Cortex of kidney (tissue), 1 donor: ENCODE measurements around the gene CCDC88C.
"Not testable (repeated sequence)": the region's sequence is repeated elsewhere in the genome, so short reads cannot be mapped to it uniquely, and the experiment has no call there.

Experiments
- DNase-seq: peaks from one replicate; lab custom pipeline; 2025; lab: John Stamatoyannopoulos, UW

CCDC88C gene

DNA sequence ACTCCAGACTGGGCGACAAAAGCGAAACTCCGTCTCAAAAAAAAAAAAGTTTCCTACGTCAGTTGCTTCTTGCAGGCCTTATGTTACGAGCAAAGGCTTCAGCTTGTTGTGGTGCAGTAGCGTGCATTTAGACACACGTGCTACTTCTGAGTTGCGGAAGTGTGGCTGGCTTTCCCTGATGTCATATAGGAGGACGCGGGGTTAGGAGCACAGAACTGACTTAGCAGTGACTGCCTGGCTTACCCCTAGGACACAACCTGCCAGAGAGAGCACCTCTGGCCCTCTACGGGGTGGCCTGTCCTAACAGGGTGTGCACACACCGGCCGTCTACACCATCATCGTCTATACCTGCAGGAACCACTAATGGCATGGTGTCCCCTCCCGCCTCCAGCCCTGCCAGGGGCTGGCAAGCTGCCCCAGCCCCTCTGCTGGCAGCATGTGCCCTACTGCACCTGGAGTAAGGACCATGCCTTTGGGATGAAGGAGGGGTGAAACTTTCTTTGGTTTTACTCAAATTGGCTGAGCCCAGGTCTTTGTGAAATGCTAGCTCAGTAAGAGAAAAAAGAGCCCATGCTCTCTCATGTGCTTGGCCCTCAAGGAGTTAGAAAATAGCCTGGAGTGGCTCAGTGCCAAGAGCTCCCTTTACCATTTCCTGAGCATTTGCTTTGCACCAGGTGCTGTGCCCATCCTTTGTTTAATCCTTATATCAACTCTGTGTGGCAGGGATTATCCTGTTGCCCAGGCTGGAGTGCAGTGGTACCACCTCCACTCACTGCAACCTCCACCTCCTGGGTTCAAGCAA is 171.4 kb downstream of the CCDC88C start:
- no peak for DNase-seq

DNA sequence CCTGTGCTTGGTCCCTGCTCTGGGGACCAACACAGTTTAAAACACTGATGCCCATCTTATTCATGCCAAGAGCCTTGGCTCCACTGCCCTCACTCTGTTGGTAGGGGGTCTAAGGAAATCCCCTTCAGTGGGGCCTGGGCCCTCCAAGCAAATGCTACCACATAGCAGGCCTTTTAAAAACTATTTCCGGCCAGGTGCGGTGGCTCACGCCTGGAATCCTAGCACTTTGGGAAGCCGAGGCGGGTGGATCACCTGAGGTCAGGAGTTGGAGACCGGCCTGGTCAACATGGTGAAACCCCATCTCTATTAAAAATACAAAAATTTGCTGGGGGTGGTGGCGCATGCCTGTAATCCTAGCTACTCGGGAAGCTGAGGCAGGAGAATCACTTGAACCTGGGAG is 172.0 kb downstream of the CCDC88C start:
- not testable (repeated sequence) for DNase-seq

DNA sequence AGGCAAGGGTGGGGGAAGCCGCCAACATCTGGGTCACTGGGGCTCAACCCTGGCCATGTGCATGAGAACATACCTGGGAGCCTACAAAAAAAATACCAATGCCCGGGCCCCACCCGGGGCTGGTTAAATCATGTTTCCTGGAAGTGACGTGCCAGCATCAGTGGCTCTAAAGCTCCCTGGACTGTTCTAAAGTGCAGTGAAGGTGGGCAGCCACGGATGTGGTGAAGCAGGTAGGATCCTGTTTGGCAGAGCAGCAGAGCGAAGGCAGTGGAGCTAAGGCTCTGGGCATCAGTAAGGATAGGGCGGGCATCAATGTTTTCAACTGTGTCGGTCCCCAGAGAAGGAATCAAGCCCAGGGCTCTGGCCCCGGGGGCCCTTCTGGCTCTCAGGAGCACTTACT is 172.6 kb downstream of the CCDC88C start:
- no peak for DNase-seq

DNA sequence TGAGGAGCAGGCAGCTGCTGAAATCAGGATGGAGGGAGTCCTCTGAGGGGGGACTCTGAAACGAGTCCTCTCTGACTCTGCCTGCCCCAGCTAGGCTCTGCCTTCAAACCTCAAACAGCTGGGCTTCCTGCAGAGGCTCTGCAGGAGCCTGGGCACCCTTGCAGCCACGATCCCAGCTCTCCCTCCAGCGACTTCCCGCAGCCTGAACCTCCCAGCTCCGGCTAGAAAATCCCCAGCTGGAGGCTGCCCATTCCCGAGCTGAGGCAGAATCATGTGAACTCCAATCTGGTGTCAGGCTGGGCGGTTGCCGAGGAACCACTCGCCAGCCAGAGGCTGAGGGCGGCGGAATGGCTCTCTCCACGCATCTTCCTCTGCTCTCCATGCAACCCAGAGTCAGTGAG is 173.1 kb downstream of the CCDC88C start, which contains the start of gene GPR68:
Gene GPR68, minus strand, starts transcription at position 204 of the 401 bp plus-strand sequence. CDS start 9,654 bp downstream, outside the sequence.
- DNase-seq: no peak

DNA sequence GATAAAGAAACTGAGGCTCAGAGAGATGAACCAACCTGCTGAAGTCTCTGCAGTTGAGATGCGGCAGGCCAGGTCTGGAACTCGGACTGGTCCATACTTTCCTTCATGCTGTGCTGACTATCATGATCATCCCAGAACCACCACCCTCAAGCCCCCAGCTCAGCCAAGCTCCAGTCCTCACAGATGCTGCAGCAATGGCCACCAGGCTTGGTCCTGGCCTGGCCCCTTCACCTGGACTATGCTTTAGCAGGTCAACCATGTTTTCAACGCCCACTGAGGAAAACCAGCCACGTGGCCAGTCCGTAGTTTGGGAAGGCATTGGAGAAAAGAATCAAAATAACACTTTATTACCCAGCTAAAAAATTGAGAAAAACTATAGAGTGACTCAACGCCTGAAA is 174.5 kb downstream of the CCDC88C start:
- no peak for DNase-seq

DNA sequence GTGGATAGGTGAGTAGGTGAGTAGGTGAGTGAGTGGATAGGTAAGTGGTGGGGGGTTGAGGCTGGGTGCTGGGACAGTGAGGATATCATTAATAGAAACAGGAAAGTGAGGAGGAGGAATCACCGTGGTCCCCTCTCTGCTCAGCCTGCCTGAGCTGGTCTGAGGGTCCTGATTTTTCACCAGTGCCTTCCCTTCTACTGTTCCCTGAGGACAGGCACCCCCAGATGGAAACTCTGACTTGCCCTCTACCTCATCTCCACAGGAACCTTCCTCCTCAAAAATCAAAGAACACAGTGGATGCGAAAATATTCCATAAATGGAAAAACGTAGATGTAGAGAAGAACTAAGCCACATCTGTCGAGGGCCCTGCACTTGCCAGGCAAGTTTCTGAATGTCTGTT is 175.0 kb downstream of the CCDC88C start:
- no peak for DNase-seq

DNA sequence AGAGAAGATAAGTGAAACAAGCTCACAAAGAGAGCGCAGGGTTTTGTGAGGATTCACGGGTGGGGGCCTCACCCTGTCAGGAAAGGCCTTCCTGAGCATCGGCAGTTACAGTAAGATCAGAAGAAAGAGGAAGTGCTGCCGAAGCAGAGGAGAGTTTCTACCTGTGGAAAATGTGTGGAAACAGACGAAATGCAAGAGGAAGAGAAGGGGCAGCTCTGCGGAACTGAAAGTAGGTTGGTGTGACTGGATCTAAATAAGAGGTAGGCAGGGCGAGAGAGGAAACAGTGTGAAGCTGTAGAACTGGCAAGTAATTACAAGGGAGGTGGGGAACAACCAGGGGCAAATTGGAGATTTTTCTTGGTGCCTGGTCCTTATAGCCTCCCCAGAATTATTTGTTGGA is 175.8 kb downstream of the CCDC88C start:
- DNase-seq: no peak

DNA sequence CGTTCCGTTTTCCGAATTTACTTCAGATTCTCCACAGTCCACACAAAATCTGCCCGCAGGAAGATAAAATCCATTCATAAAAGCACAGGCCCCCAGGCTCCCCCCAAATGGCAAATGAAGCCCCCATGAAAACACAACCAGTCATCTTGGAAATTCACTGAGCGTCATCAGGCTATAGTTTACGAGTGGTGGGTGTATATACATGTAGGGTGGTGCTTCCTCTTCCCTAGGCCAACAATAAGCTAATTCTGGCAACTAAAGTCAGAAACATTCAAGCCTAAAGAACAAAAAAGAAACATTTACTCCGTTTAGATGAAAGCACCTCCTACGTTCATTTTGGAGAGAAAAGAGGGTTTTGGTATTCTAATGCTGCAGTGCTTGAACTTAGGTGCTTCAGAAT is 179.0 kb downstream of the CCDC88C start:
- DNase-seq: no peak

DNA sequence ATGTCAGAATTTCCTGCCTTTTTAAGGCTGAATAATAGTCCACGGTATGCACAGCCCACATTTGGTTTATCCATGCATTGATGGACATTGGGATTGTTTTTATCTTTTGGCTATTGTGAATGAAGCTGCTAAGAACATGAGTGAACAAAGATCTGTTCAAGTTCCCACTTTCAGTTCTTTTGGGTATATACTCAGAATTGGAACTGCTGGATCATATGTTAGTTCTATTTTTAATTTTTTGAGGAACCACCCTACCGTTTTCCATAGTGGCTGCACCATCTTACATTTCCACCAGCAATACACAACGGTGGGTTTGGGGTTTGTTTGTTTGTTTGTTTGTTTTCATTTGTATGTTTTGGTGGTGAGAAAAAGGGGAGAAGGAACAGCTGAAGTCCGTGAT is 179.5 kb downstream of the CCDC88C start:
- DNase-seq: no peak

DNA sequence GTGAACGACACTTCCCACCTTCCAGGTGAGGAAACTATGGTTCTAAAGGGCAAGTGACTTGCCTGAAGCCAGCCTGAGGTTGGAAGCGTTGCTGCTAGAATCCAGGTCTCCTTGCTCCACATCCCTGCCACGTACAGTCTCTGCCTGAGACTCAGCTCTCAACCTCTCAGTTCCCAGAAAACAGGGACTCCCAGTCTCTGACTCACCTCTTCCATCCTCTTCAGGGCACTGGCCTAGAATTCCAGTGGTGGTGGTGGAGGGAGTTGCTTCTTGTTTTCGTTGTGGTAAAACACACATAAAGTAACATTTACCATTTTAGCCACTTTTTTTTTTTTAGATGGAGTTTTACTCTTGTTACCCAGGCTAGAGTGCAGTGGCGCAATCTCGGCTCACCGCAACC is 180.4 kb downstream of the CCDC88C start:
- DNase-seq: no peak

DNA sequence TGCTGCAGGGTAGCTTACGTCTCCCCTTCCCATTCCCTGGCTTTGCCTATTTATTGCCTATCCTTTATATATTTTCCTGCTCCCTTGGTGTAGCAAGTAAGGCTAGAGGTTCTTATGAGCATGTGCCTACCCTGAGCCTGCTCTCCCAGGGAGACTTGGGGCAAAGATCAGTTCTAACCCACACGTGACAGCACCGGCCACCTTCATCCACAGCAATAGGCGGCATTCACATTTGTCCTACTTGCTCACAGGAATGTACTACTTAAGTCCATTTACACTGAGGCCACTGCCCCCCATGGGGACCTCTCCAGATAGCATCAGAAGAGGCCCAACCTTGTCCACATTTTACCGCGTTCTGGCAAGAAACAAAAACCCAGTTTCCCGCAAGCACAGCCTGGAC is 181.8 kb downstream of the CCDC88C start:
- no peak for DNase-seq

DNA sequence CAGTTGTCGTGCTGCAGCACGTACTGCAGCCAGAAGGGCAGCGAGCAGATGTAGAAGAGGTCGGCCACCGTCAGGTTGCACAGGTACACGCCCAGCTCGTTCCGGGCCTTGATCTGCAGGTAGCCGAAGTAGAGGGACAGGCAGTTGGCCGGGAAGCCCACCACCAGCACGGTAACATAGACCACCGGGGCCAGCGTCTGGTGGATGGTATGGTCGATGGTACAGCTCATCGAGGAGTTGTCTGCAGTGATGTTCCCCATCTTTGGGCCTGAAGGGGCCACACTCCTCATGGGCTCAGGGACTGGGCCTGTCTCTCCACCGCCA is 182.9 kb downstream of the CCDC88C start:
- no peak for DNase-seq

DNA sequence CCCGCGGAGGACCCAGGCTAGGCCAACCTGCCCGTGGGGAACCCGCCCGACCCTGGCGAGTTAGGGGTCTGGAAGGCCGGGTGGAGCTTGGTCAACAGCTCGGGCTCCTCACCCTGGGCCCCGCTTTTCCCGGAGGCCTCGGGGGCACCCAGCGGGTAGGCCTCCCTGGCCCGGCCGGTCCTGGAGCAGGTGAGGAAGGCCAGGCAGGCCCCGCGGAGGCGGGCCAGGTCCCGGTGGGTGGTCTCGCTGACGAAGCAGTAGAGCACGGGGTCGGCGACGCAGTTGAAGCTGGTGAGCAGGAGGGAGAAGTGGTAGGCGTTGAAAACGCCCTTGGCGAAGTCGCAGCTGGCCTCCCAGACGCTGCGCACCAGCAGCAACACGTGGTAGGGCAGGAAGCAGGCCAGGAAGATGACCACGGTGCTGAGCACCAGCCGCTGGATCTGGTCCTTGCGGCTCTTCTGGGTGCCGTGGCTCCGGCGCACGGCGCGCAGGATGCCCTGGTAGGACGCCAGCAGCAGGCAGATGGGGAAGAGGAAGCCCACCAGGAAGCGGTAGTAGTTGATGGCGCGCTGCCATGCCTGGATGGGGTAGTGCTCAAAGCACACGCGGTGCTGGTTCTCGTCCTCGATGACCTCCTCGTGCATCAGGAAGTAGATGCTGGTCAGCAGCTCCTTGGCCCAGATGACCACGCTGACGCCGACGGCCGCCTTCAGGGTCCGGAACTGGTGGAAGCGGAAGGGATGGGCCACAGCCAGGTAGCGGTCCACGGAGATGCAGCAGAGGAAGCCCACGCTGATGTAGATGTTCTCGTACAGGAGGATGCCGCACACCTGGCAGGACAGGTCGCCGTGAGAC is 183.5 kb downstream of the CCDC88C start:
- no peak for DNase-seq

DNA sequence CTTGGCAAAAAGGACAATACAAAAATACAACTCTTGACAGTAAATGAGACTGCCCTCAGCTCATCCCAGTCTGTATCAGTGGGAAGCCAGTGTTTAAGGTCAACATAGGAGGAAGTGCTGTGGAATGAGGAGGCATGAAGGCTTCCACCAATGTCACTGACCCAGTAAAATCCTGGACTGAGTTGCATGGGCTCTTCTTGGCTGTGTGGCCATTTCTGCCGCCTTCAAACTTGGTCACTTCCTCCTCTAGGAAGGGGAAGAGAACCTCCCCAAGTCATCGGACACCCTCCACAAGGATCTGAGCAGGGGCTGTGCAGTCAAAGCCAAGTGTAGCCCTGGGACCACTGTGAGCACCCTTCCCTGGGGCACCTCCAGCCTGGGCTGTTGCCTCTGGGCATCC is 185.0 kb downstream of the CCDC88C start:
- DNase-seq: no peak

DNA sequence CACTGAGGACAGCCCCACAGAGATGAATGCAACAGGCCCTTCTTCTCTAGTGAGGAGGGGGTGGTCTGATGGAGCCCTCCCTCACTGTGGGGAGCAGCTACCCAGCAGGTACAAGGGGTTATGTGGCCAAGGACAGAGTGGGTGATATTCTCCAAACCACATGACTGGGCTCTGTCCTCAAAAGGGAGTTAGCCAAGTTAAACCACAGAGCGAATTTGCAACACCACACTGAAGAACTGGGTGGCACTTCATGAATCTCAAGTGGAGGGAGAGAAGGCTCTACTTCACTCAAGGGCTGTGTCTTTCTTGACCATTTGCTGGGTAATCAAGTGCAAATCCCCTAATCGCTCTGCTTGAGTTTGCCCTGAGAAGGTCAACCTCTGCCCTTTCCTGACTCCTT is 185.6 kb downstream of the CCDC88C start:
- no peak for DNase-seq

DNA sequence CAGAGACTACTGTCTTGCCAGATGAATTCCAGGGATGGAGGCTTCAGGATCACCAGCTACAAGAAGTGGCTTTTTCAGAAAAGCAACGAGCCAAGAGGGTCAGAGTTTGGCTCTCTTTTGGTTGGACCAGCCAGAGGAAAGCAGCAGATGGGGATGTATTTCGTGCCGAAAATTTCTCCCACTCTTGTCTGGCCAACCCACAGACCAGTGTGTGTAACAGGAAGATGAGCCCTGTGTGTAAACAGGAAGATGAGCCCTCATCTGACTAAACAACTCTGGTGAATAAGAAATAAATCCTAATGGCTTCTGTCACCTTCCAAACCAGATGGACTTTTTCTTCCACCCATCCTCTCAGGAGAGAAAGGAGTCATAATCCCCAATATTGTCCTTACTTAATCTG is 186.2 kb downstream of the CCDC88C start:
- no peak for DNase-seq

DNA sequence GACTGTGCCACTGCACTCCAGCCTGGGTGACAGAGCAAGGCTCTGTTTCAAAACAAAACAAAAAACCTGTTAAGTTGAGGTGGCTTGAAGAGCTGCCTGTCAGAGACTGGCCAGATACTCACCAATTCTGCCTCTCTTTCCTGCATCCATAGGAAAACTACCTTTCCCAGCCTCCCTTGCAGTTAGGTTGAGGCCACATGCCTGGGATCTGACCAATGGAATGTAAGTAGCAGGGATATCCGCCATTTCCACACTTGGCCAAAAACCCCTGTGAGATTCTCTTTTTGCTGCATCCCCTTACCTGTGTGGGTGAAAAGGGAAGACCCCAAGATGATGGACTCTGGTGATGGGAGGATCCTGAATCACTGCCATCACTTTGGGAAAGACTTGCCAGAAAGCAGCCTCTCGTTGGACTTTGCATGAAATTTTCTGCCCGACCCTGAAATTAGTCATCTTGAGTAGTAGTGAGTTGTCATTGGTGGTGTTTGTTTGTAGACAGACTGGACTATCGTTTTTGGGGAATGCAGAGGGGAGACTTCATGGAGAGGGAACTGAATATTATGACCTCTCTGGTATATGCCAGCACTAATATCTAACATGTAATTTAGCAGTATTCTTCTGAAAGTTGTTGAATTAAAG is 187.1 kb downstream of the CCDC88C start:
- no peak for DNase-seq

DNA sequence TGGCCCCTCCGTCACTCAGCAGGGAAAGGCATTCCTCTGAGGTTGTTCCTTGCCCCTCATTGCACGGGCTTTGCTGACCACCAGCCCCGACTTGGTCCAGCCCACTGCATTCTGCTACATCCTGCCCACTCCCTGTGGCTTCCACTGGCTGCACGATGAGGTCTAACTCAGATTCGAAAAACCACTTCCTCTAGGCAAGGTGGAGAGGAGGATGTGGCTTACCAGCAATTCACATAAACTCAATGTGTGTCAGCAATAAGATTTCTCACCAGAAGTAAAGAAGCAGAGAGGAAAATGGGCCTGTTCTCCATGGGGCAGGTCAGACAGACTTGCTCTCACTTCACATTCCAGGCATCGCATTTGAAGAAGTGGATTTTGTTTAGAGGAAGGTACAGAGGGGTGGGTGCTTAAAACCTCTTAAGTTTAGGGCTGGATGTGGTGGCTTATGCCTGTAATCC is 187.8 kb downstream of the CCDC88C start:
- DNase-seq: no peak

DNA sequence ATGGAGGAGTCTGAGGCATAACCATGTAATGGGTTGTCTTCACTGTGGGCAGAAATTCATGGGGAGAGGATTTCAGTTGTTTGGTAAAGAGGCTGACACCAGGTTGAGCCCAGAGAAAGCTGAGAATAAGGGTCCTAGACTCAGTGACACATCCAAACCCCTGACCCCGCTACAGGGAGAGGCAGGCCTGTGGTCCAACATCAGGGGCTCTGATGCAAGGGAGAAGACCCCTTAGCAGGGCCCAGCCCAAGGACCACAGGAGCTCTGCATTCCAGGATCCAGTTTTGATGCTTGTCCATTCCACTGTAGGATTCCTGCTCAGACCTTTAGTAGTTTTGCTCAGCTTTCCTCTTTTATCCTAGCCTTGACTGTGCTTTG is 188.6 kb downstream of the CCDC88C start:
- no peak for DNase-seq

DNA sequence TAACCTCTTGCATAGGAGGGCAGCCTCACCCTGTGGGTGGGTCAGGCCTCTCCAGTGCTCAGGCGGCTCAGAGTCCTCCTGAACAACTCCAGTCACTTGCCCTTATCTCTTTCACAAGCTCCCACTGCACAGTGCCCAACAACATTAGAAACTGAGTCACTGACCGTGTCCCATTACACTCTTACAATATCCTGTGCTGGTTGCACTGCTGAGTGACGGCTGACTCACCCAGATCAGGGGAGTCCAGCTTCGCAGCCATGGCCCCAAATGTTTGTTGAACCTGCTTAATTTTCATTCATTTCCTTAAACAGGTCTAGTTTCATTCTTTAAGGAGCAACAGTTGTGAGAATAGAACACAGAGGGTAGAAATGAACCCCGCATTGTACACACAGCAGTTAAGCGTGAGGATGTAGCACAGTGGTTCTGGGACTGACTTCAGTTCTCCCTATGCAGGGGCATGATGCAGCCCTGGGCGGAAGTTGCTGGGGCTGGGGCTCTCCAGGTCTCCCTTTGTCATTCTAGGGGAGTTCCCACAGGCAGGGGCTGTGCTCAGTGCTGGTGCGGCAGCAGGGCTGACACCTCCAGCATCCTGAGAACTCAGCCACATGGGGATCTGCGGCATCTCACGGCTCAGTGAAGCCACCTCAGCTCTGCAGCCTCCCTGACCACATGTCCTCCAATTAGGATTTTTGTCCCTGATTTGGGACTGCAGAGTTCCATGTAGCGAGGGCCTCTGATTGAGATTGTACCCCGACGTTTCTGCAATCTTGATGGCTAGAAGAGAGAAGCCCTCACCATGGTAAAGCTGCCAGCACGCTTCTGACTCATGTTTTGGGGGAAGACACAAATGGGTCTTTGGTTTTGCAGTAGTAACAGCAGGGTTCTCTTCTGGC is 189.3 kb downstream of the CCDC88C start:
- DNase-seq: no peak

DNA sequence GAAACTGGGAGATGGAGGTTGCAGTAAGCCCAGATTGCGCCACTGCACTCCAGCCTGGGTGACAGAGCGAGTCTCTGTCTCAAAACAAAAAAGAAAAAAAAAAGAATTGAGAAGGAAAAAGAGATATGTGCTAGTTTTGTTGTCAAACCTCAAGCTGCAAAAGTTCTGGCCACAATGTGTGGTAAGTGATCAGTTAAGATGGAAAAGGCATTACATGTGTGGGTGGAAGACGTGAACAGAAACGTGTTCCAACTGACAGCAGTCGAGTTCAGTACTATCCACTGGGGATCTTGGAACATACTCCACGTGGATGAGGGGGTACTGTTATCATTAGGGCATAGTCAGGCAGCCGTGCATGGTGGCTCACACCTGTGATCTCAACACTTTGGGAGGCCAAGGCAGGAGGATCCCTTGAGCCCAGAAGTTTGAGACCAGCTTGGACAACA is 190.4 kb downstream of the CCDC88C start:
- DNase-seq: no peak

DNA sequence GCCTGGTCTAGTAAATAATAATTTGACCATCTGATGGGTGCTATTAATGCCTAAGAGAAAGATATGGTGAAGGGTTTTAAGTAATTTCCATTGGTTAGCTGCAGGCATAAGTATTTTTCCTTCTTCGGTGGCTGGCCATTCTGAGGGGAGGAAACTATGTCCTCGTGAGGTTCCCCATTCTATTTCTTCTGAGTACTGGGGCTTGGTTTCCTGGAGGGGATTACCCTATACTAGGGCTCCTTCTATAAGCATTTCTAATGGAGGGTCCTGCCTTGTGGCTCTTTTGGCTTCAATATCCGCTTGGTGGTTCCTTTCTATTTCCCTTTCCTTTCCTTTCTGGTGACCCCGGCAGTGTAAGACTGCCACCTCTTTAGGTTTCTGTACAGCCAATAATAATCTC is 191.3 kb downstream of the CCDC88C start:
- DNase-seq: not testable (repeated sequence)
